GOT3 (cell line): ENCODE measurements around the gene CPT1B.

Experiments
- DNase-seq: peaks from one replicate; lab custom pipeline; 2025; ENCODE audit warnings: mixed read lengths; lab: John Stamatoyannopoulos, UW

CPT1B gene

GRCh38 chr22:50569896-50570535 lies 8.2 kb downstream of the CPT1B start:
- no peak for DNase-seq

- no peak for DNase-seq
Observed at GRCh38 chr22:50569041-50569459, 9.2 kb downstream of the CPT1B start.

- no peak for DNase-seq
Observed at GRCh38 chr22:50568626-50569025, 9.6 kb downstream of the CPT1B start.

- DNase-seq: no peak
Observed at GRCh38 chr22:50567721-50568252, 10.4 kb downstream of the CPT1B start.

- DNase-seq: no peak
Observed at GRCh38 chr22:50564289-50564688, 13.9 kb downstream of the CPT1B start.

GRCh38 chr22:50563413-50564160 lies 14.6 kb downstream of the CPT1B start:
- DNase-seq: no peak

- DNase-seq: peak; percentile 89
Observed at GRCh38 chr22:50562523-50563412, 15.5 kb downstream of the CPT1B start, which contains the start of gene SYCE3. SYCE3 (minus strand) TSS chr22:50562919; CDS start chr22:50556405, 6,514 bp downstream.

- DNase-seq: no peak
Observed at GRCh38 chr22:50561401-50562358, 16.5 kb downstream of the CPT1B start.

GRCh38 chr22:50560034-50560433 lies 18.2 kb downstream of the CPT1B start:
- DNase-seq: no peak

GRCh38 chr22:50556703-50557102 lies 21.5 kb downstream of the CPT1B start:
- no peak for DNase-seq

- no peak for DNase-seq
Observed at GRCh38 chr22:50553310-50553709, 24.9 kb downstream of the CPT1B start.

GRCh38 chr22:50551160-50551752 lies 27.0 kb downstream of the CPT1B start:
- DNase-seq: no peak

- DNase-seq: no peak
Observed at GRCh38 chr22:50550395-50550794, 27.8 kb downstream of the CPT1B start.

- no peak for DNase-seq
Observed at GRCh38 chr22:50548921-50549790, 29.1 kb downstream of the CPT1B start.

GRCh38 chr22:50548040-50548920 lies 29.9 kb downstream of the CPT1B start:
- DNase-seq: no peak

- no peak for DNase-seq
Observed at GRCh38 chr22:50547263-50547985, 30.8 kb downstream of the CPT1B start.

- DNase-seq: no peak
Observed at GRCh38 chr22:50546326-50547262, 31.6 kb downstream of the CPT1B start.
